ENCODE measurements around the gene FBXO31.
A peak's percentile ranks its signal among the peaks of the same experiment; 100 is the strongest.
"Not testable (repeated sequence)": the region's sequence is repeated elsewhere in the genome, so short reads cannot be mapped to it uniquely, and the experiment has no call there.

The FBXO31 gene

DNA sequence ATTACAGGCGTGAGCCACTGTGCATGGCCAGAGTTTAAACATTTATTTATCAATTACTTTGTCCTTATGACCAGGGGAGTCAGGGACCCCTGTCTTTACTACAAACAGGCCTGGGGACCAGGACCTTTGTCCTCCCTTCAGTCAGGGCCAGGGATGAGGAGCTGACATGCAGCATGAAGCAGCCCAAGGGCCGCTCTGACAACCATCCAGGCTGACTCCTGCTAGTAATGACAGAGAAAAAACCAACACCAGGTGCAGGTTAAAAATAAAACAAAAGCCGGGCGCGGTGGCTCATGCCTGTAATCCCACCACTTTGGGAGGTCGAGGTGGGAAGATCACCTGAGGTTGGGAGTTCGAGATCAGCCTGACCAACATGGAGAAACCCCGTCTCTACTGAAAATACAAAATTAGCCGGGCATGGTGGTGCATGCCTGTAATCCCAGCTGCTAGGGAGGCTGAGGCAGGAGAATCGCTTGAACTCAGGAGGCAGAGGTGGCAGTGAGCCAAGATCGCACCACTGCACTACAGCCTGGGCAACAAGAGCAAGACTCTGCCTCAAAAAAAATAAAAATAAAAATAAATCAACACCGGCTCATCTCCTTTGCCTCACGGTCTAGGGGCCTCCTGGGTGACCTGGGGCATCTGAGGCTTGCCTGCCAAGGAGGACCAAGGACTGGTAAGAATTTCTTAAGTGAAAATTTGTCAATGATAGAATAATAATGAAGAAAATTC is 20.6 kb downstream of the FBXO31 start:
- not testable (repeated sequence) for DNase-seq (ENCODE audit: low read depth)

- DNase-seq (ENCODE audit: low read depth): no peak
Measured at GRCh38 chr16:87361916-87362619, 21.5 kb downstream of the FBXO31 start.

- no peak for DNase-seq (ENCODE audit: low read depth)
Measured at GRCh38 chr16:87360862-87361610, 22.5 kb downstream of the FBXO31 start.

GRCh38 chr16:87359121-87359520 is 24.5 kb downstream of the FBXO31 start:
- DNase-seq (ENCODE audit: low read depth): no peak

- DNase-seq (ENCODE audit: low read depth): no peak
Measured at GRCh38 chr16:87358696-87359095, 24.9 kb downstream of the FBXO31 start.

- no peak for DNase-seq (ENCODE audit: low read depth)
Measured at GRCh38 chr16:87358250-87358649, 25.3 kb downstream of the FBXO31 start.

GRCh38 chr16:87356491-87356853 is 27.1 kb downstream of the FBXO31 start:
- DNase-seq (ENCODE audit: low read depth): no peak

DNA sequence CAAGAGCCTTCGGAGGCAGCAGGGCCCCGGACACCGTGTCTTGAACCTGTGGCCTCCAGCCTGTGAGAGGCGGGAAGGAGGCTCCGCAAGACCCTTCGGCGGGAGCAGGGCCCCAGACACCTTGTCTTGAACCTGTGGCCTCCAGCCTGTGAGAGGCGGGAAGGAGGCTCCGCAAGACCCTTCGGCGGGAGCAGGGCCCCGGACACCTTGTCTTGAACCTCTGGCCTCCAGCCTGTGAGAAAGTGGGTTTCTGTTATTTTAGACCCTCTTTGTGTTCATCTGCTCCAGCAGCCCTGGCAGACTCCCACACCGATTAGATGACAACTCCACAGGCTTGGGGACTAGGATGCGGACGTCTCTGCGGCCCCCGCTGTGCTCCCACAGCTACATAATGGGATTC is 30.0 kb downstream of the FBXO31 start:
- DNase-seq (ENCODE audit: low read depth): no peak

DNA sequence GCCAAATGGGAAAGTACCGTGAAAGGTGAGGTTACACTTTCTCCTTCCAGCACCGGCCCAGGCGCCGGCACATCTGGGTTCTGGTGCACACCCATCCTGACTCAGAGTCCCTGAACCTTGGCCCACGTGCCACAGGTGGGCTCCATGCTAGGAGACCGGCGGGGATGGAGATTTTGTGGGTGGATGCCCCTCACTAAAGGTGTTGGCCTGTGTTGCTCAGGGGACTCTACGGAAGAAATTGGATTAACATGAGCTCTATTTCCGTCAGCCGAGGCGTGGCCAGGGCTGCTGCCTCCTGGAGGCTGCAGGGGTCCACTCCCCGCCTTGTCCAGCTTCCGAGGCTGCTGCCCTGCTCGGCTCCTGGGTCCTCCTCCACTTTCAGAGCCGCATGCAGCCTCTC is 30.8 kb downstream of the FBXO31 start:
- no peak for DNase-seq (ENCODE audit: low read depth)

DNA sequence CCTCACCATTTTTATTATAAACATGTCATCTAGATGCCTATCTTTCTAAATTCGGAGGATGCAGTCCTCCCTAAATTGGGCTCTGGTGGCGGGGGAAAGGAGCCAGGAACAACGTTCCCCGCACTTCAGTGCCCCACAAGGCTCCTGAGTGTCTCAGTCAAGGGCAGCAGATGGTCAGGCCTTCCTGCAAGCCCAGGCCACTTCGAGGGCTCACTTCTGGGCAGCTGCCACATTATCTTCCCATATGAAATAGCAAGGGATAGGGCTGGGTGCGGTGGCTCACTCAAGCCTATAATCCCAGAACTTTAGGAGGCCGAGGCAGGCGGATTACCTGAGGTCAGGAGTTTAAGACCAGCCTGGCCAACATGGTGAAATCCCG is 32.3 kb downstream of the FBXO31 start:
- no peak for DNase-seq (ENCODE audit: low read depth)

GRCh38 chr16:87350681-87351319 is 32.8 kb downstream of the FBXO31 start:
- DNase-seq (ENCODE audit: low read depth): peak; percentile 82

- DNase-seq (ENCODE audit: low read depth): no peak
Measured at GRCh38 chr16:87350031-87350430, 33.5 kb downstream of the FBXO31 start.

DNA sequence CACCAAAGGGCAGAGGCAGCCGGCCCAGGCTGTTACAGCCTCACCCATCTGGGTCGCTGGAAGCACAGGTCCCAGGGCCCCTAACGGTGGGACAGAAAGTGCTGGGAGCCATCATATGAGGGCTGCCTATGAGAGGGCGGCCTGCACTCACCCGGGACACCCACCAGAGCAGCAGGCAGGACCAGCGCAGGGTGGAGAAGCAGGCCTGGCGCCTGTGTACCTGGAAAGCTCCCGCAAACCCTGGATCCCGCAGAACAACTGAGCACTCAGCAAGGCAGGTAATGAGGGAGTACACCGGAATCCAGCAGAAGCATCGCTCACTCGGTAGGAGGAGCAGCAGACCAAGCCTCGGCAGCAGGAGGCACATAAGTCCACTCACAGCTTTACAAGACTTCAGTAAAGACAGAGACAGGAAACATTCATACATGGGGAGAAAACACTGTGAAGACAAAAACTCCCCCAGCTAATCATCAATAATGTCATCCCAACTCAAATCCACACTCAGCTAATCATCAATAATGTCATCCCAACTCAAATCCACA is 34.9 kb downstream of the FBXO31 start:
- no peak for DNase-seq (ENCODE audit: low read depth)

DNA sequence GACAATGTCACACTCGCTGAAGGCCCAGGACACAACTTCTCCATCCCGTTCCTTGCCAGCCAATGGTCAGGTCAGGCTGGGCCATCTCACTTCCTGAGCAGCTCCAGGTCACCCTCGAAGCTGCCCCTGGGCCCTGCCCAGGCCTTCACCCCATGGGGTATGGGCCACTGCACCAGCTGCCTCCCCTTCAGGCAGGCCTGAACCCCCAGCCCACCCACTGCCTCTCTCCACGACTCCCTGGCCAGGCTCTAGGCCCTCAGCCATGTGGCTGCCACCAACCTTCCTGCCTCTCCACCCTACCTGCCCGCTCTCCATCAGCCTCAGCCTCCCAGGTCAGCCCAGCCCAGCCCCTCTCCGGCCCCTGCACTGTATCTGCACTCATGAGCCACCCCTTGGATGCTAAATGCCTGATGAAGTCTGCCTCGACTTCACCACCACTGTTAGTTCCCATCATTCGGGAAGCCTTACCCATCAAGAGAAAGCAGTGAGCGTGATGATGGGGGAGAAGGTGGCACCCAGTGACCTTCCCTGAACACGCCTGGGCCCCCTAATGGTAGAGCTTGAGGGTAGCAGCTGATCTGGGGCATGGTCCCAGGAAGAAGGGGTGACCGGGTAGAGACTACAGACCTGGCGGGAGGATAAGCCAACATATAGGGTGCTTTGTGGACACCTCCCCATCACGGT is 35.5 kb downstream of the FBXO31 start:
- no peak for DNase-seq (ENCODE audit: low read depth)

DNA sequence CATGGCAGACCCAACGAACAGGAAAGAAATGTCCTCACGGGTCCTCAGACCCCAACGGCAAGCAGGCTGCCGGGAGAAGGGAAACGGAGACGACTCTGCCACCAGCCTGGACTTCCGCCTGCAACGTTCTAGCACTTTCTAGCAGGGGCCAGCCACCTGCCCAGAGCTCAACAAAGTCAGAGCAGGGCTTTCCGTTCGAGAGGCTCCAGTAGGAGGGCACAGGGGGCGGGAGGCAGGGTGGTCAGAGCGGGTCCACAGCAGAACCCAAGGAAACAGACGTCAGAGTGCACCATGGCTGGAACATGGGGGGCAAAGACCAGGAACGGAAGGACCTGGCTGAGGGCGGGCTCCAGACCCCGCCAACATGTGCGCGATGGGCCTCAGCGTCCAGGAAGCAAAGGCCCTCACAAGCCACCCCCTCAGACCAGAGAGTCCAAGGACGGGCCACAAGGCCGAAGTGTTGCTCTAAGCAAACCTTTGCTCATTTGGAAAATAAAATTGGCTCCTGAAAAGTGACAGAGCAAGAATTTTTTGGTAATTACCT is 37.0 kb downstream of the FBXO31 start:
- no peak for DNase-seq (ENCODE audit: low read depth)

- no peak for DNase-seq (ENCODE audit: low read depth)
Measured at GRCh38 chr16:87345726-87346424, 37.7 kb downstream of the FBXO31 start.

DNA sequence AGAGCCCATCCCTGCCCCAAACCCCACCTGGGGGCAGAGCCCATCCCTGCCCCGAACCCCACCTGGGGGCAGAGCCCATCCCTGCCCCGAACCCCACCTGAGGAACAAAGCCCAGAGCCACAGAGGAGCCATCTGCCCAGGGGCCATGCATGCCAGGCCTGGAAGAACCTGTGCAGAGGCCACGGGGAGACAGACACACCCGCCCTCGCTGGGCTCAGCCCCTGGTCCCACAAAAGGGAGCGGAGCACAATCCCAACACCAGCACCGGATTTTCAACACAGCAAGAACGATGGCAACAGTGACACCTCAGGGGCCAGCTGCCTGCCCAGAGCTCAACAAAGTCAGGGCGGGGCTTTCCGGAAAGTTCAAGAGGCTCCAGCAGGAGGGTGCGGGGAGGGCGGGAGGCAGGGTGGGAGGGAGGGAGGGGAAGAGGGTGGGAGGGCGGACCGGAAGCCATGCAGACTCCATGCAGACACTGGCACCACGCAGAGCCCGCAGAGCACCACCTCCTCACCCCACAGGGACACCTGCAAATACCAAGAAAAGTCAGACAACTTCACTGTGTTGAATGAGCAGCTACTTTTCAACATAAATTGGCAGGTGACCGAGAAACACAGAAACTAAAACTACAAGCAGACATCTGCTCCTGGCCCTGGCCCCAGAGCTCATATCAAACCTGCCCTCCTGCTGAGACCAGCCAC is 38.5 kb downstream of the FBXO31 start:
- no peak for DNase-seq (ENCODE audit: low read depth)

DNA sequence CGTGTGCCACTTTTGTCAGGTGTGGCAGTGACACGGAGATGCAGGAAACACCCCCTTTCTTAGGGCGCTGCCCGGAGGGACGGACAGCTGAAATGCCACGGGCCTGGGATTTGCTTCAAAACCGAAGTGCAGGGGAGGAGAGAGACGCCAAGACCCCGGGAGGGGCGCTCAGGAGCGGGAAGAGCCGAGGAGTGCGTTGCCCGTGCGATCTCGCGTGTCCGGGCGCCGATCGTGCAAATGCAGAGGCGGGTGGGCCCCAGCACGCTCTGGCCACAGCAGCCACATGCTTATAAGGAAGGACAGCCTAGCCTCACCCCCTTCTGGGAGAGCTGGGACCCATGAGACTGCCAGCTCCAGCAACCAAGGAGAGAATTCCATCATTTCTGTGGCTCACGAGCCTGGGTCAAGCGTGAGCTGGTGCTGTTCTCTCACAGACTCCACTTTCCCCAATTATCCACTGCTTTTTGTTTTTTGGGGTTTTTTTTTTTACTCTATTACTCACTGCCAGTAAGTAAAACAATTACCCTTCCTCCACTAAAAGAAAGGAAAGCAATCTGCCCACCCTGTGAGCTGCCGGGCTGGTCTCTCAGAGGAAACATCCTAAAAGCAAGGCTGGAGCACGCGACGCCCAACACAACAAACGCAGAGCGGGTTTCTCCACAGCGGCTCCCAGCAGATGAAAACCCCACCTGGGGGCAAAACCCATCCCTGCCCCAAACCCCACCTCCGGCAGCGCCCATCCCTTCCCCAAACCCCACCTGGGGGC is 39.2 kb downstream of the FBXO31 start:
- DNase-seq (ENCODE audit: low read depth): no peak

GRCh38 chr16:87343753-87344050 is 39.9 kb downstream of the FBXO31 start:
- DNase-seq (ENCODE audit: low read depth): no peak
